ENCODE results near the gene SDCCAG8. TPM values are rescaled to one million over a fixed set of nuclear protein-coding genes. Genes with fewer than 3 reads are reported as not detected.
"Not testable (repeated sequence)": the region's sequence is repeated elsewhere in the genome, so short reads cannot be mapped to it uniquely, and the experiment has no call there.

Gene SDCCAG8
- polyA plus RNA-seq (ENCODE audit: insufficient read depth in 1 of 5, insufficient read length in 5 of 5, low replicate concordance in 1 of 5): 10 to 100 TPM; 33.8 to 46.2 (median 39.5) TPM
- long read RNA-seq, donor 1, partial matches to known transcripts: 7 of 9 reads
- long read RNA-seq, donor 1, other reads (novel, unspliced or antisense): 0 of 9 reads
- long read RNA-seq, donor 2, partial matches to known transcripts: 0 of 1 reads
- long read RNA-seq, donor 2, other reads (novel, unspliced or antisense): 0 of 1 reads
- long read RNA-seq, donor 3, partial matches to known transcripts: 11 of 11 reads
- long read RNA-seq, donor 3, other reads (novel, unspliced or antisense): 0 of 11 reads
- long read RNA-seq, donor 4, partial matches to known transcripts: 0 of 2 reads
- long read RNA-seq, donor 4, other reads (novel, unspliced or antisense): 0 of 2 reads
- long read RNA-seq, donor 5, transcript SDCCAG8-211 (3 exons, 525 nt): major isoform, 6 of 6 reads
- long read RNA-seq, donor 5, partial matches to known transcripts: 0 of 6 reads
- long read RNA-seq, donor 5, other reads (novel, unspliced or antisense): 0 of 6 reads
- long read RNA-seq, donor 6, partial matches to known transcripts: 0 of 10 reads
- long read RNA-seq, donor 6, other reads (novel, unspliced or antisense): 6 of 10 reads
- long read RNA-seq, donor 7, partial matches to known transcripts: 0 of 1 reads
- long read RNA-seq, donor 7, other reads (novel, unspliced or antisense): 0 of 1 reads
- long read RNA-seq, donor 8: 0 reads

GRCh38 chr1:243255791-243256512 is at the start of gene SDCCAG8:
Gene SDCCAG8, plus strand, starts transcription at chr1:243256041. Its CDS starts 133 bp downstream, at chr1:243256174.
- DNase-seq: peak; percentile 99 to 100

- not testable (repeated sequence) for DNase-seq
Measured at GRCh38 chr1:243211984-243212383, 43.9 kb upstream of the SDCCAG8 start.

GRCh38 chr1:243213045-243213787 is 42.6 kb upstream of the SDCCAG8 start:
- no peak for DNase-seq

- DNase-seq: not testable (repeated sequence)
Measured at GRCh38 chr1:243215276-243215875, 40.5 kb upstream of the SDCCAG8 start.

- DNase-seq: no peak
Measured at GRCh38 chr1:243216741-243217140, 39.1 kb upstream of the SDCCAG8 start.

- DNase-seq: no peak
Measured at GRCh38 chr1:243217349-243217748, 38.5 kb upstream of the SDCCAG8 start.

- no peak for DNase-seq
Measured at GRCh38 chr1:243218059-243218458, 37.8 kb upstream of the SDCCAG8 start.

- no peak for DNase-seq
Measured at GRCh38 chr1:243227622-243228021, 28.2 kb upstream of the SDCCAG8 start.

- DNase-seq: no peak
Measured at GRCh38 chr1:243229526-243229925, 26.3 kb upstream of the SDCCAG8 start.

- DNase-seq: no peak
Measured at GRCh38 chr1:243230914-243231313, 24.9 kb upstream of the SDCCAG8 start.

- DNase-seq: no peak
Measured at GRCh38 chr1:243233908-243234307, 21.9 kb upstream of the SDCCAG8 start.

GRCh38 chr1:243234978-243235647 is 20.7 kb upstream of the SDCCAG8 start:
- DNase-seq: no peak

GRCh38 chr1:243236604-243237252 is 19.1 kb upstream of the SDCCAG8 start:
- no peak for DNase-seq

GRCh38 chr1:243244432-243244841 is 11.4 kb upstream of the SDCCAG8 start:
- no peak for DNase-seq

GRCh38 chr1:243246916-243247315 is 8.9 kb upstream of the SDCCAG8 start:
- DNase-seq: no peak

- no peak for DNase-seq
Measured at GRCh38 chr1:243247901-243248300, 7.9 kb upstream of the SDCCAG8 start.

GRCh38 chr1:243249214-243249613 is 6.6 kb upstream of the SDCCAG8 start:
- no peak for DNase-seq

- DNase-seq: no peak
Measured at GRCh38 chr1:243250102-243250501, 5.7 kb upstream of the SDCCAG8 start.

- DNase-seq: no peak
Measured at GRCh38 chr1:243251539-243251938, 4.3 kb upstream of the SDCCAG8 start.
